HFFc6 (cell line): ENCODE results near the gene GPR15. TPM values are rescaled to one million over a fixed set of nuclear protein-coding genes. Genes with fewer than 3 reads are reported as not detected.
A peak's percentile ranks its signal among the peaks of the same experiment; 100 is the strongest.

Experiments
- DNase-seq: peaks from one replicate; pipeline ENCODE4 v3.0.0-alpha.2; 2018
- H3K27ac Mint-ChIP-seq: 2 replicates; pipeline ENCODE4 v1.8.0; 2020; ENCODE audit warnings: mild to moderate bottlenecking, mixed read lengths
- H3K27me3 Mint-ChIP-seq: 2 replicates; pipeline ENCODE4 v1.8.0; 2021; ENCODE audit warnings: mild to moderate bottlenecking, moderate library complexity, mixed read lengths; ENCODE audit not compliant: insufficient read depth
- H3K36me3 Mint-ChIP-seq: 2 replicates; pipeline ENCODE4 v1.8.0; 2021; ENCODE audit warnings: low read depth, mixed read lengths
- H3K4me1 Mint-ChIP-seq: 2 replicates; pipeline ENCODE4 v1.8.0; 2020; ENCODE audit warnings: low read depth, mixed read lengths
- H3K4me3 Mint-ChIP-seq: 2 replicates; pipeline ENCODE4 v1.8.0; 2020; ENCODE audit warnings: mild to moderate bottlenecking, moderate library complexity, mixed read lengths
- H3K9me3 Mint-ChIP-seq: 2 replicates; pipeline ENCODE4 v1.8.0; 2020; ENCODE audit warnings: mild to moderate bottlenecking, mixed read lengths
- total RNA-seq, 6 experiments: library from RNA; stranded (reverse); fragmentation: NEBNext Ultra II Directional; extraction: Animal tissue kit (Norgen Biotek cat#: 25700); gene quantifications; 2 replicates in 1 of 6; 3 replicates in 5 of 6; pipeline ENCODE4 v1.2.3, GENCODE V29; 2021
- TF ChIP-seq, protein P1 (sequence below): fragments of 200-600 bp; sonication (generic); IDR thresholded peaks from 2 replicates; pipeline ENCODE4 v1.5.0; 2021; ENCODE audit warnings: antibody characterized with exemption, mild to moderate bottlenecking

Gene GPR15
- total RNA-seq, 6 experiments from 2014 or later, result not detected

DNA sequence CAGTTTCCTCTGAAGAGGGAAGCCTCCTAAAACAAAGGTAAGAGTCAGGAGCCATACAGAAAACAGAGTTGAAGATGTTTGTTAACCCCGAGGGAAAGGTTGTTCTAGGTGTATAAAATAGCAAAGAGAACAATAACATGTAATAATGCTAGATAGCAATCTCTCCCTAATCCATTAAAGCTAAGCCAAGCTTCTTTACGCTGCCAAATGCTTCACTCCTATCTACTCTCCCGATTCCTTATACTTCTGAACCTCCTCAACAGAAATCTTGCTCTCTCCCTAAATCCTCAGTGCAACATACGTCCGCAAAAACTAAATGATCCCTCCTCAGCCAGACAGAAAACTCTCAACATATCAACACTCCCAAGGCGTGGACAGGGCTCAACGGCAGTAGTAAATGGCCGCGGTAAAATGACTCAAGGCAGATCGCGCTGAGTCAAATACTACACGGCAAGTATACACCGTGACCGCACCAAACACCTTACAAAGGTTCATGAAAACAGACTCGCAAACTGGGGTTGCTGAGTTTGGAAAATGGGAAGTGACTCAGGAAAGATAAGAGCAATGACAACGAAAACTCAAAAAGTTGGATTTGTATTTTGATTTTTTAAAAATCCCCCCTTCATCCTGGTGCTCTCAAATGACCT is 9.8 kb upstream of the GPR15 start:
- H3K4me1 Mint-ChIP-seq, result peaks cover 31% of the 10 kb centered on the region
- H3K27ac Mint-ChIP-seq, result peak overlapping the region; percentile 99
- no peaks in the 10 kb centered on the region; the same call in 1 of the 2 replicates for H3K27me3 Mint-ChIP-seq
- H3K9me3 Mint-ChIP-seq, result no peaks in the 10 kb centered on the region
- peak overlapping the region; percentile 90 for H3K4me3 Mint-ChIP-seq
- DNase-seq, result peak; percentile 57
- H3K36me3 Mint-ChIP-seq, result peaks cover 8% of the 10 kb centered on the region; the same call in 1 of the 2 replicates
- TF ChIP-seq, protein P1, sequence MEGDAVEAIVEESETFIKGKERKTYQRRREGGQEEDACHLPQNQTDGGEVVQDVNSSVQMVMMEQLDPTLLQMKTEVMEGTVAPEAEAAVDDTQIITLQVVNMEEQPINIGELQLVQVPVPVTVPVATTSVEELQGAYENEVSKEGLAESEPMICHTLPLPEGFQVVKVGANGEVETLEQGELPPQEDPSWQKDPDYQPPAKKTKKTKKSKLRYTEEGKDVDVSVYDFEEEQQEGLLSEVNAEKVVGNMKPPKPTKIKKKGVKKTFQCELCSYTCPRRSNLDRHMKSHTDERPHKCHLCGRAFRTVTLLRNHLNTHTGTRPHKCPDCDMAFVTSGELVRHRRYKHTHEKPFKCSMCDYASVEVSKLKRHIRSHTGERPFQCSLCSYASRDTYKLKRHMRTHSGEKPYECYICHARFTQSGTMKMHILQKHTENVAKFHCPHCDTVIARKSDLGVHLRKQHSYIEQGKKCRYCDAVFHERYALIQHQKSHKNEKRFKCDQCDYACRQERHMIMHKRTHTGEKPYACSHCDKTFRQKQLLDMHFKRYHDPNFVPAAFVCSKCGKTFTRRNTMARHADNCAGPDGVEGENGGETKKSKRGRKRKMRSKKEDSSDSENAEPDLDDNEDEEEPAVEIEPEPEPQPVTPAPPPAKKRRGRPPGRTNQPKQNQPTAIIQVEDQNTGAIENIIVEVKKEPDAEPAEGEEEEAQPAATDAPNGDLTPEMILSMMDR, result no peak

DNA sequence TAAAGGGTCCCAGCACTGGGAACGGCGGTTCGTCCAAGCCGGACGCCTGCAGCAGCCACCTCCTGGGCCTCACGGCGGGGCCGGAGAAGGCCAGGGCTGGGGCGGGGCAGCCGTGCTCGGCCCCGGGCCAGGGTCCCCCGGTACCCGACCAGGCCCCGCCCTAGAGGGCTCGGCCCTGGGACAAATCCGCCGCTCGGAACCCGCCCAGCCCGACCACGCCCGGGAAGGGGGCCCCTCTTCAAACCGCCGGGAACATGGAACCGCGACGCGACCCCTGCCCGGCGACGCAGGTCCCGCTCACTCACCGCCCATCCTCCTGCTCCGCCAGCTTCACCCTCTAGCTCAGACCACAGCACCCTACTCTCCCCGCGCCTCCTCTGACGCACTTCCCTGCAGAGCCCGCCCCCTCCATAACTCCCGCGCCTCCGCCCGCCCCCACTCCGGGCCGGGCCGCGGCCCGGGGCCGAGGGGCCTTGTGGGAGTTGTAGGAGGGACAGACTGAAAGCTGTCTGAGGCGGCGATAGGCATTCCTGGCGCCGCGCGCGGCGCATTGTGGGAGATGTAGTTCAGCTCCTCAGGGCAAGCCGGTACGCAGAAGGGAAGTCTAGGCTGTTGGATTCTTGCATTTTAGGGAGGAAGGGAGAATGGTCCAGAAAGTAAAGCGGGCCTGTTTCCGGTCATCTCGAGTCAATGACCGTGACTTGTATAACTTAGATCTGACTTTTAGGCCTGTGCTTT is 9.1 kb upstream of the GPR15 start, which contains the start of gene CLDND1:
CLDND1 (minus strand) TSS at position 359 of the 738 bp plus-strand sequence. CDS start 1,478 bp downstream, outside the sequence.
- TF ChIP-seq, protein P1, result no peak
- Mint-ChIP-seq H3K4me1 (peaks cover 31% of the 10 kb centered on the region), H3K27ac (peak within 1 kb of the TSS; percentile 99)

DNA sequence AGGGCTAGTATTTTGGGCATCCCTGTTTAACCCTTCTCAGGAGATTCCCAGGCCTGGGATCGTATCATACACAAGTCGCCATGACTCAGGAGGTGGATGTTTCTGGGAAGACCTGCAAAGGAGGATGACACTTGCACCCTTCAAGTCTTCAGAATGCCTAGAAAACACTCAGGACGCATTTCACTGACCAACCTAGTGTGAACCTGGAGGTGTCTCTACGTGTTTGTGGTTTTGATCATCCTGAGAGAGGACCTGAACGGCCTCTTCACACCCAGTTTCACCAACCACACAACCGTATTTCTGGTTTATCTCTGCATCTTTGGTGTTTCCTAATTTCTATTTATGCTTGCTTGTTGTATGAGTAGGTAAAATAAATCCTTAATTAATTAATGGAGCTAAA is 6.3 kb upstream of the GPR15 start:
- no peaks in the 10 kb centered on the region for H3K9me3 Mint-ChIP-seq
- peaks cover 16% of the 10 kb centered on the region for H3K4me1 Mint-ChIP-seq
- H3K36me3 Mint-ChIP-seq, result peaks cover 8% of the 10 kb centered on the region; the same call in 1 of the 2 replicates
- H3K4me3 Mint-ChIP-seq, result no peak overlapping the region
- TF ChIP-seq, protein P1, result no peak
- no peak for DNase-seq
- no peaks in the 10 kb centered on the region; the same call in 1 of the 2 replicates for H3K27me3 Mint-ChIP-seq
- H3K27ac Mint-ChIP-seq, result no peak overlapping the region

More for the DNA sequence above, 9.1 kb upstream of the GPR15 start, which contains the start of gene CLDND1:
- no peaks in the 10 kb centered on the region for H3K9me3 Mint-ChIP-seq
- no peaks in the 10 kb centered on the region; the same call in 1 of the 2 replicates for H3K27me3 Mint-ChIP-seq
- DNase-seq, result peak; percentile 92
- H3K4me3 Mint-ChIP-seq, result peak within 1 kb of the TSS; percentile 90
- peaks cover 8% of the 10 kb centered on the region; the same call in 1 of the 2 replicates for H3K36me3 Mint-ChIP-seq

DNA sequence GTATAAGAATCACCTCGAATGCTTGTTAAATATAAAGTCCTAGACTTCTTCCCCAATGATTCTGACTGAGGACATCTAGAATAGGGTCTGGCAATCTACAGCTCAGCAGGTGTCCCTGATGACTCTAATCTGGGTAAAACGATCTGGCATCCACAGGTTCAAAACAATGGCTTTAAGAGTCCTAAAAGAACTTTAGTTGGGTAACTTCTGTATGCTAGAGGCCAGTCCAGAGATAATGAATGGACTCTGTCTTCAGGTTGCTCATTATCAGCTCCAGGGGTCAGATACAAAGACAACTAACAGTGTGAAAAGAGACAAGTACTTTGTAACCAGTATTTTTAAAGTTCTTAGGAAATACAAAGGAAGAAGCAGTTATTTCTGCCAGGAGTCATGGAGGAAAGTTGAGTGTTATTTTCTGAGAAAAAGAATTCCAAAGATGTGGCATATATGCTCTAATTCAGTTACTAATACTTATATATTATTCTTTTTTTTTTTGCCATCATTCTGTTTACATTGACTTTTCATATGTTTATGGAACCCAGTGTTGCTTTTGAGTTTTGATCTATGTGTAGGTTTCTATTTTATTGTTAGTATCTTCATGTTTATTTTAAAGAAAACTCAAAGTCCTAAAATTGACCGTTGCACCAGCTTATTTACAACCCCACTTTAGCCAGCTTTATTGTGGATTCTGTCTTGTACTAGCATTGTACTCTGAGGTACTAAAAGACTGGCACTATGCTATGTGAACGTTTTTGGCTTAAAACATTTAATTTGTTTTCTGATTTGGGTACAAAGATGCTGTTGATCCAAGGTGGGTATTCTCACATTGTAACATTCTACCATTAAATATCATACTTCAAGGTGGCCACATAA is 3.1 kb upstream of the GPR15 start:
- no peak overlapping the region for H3K27ac Mint-ChIP-seq

More for the DNA sequence above, 3.1 kb upstream of the GPR15 start:
- Mint-ChIP-seq H3K4me3 (no peak overlapping the region), H3K36me3 (no peaks in the 10 kb centered on the region), H3K9me3 (no peaks in the 10 kb centered on the region), H3K27me3 (peaks cover 16% of the 10 kb centered on the region), H3K4me1 (no peaks in the 10 kb centered on the region)
- TF ChIP-seq, protein P1, result no peak
- DNase-seq, result no peak
